Astrocyte of the cerebellum (primary cell): Measurements from ENCODE around the gene SLC35D2.

ENCODE experiments used
- DNase-seq: peaks from one replicate; pipeline ENCODE4 v3.0.0-alpha.2; 2011; ENCODE audit warnings: low read depth
- H3K4me3 ChIP-seq: 2 replicates; pipeline ENCODE4 v1.5.1; 2011; ENCODE audit warnings: mild to moderate bottlenecking, low read depth, low read length, moderate library complexity
- CTCF ChIP-seq: IDR thresholded peaks from 2 replicates; pipeline ENCODE4 v1.5.1; 2012; ENCODE audit warnings: low read length, low read depth, moderate library complexity, mild to moderate bottlenecking; ENCODE audit errors: missing control alignments
- in situ Hi-C: cut with HindIII; loops from 2 replicates; pipeline ENCODE4 v1.10.0; 2017; ENCODE audit warnings: low sequenced_read_pairs

SLC35D2 gene

GRCh38 chr9:96420468-96421219 lies 37.1 kb upstream of the SLC35D2 start:
- TF ChIP-seq CTCF: no peak
- in situ Hi-C loops: no loop called here
- H3K4me3 ChIP-seq: no peak overlapping the region
- DNase-seq: peak; percentile 82

- no peak for DNase-seq
- H3K4me3 ChIP-seq: peak overlapping the region; percentile 89
- in situ Hi-C loops: no loop called here
- no peak for TF ChIP-seq CTCF
These were observed 36.1 kb upstream of the SLC35D2 start for GRCh38 chr9:96419691-96419969.

- peak overlapping the region; percentile 89 for H3K4me3 ChIP-seq
- in situ Hi-C loops: no loop called here
- no peak for TF ChIP-seq CTCF
- DNase-seq: no peak
These were observed 35.6 kb upstream of the SLC35D2 start for GRCh38 chr9:96418920-96419690.

- peak within 1 kb of the TSS; percentile 89 for H3K4me3 ChIP-seq
- TF ChIP-seq CTCF: no peak
- in situ Hi-C loops: no loop called here
- peak; percentile 91 for DNase-seq
These were observed 34.8 kb upstream of the SLC35D2 start, which contains the start of gene ZNF367 for GRCh38 chr9:96418083-96418919. TSS of gene ZNF367 (minus strand) at chr9:96418370. CDS start at chr9:96418032, 338 bp downstream.

- in situ Hi-C loops: no loop called here
- H3K4me3 ChIP-seq: peak overlapping the region; percentile 89
- TF ChIP-seq CTCF: no peak
- DNase-seq: no peak
These were observed 34.2 kb upstream of the SLC35D2 start for GRCh38 chr9:96417661-96418082.

- no peak for TF ChIP-seq CTCF
- in situ Hi-C loops: no loop called here
- H3K4me3 ChIP-seq: peak overlapping the region; percentile 89
- DNase-seq: peak; percentile 26
These were observed 33.6 kb upstream of the SLC35D2 start for GRCh38 chr9:96417051-96417586.
